ENCODE results near the gene MMP2.

The MMP2 gene

GRCh38 chr16:55478827-55479429, at the start of gene MMP2:
Gene MMP2 (plus strand): TSS chr16:55479198. CDS start chr16:55479480, 282 bp downstream.
- DNase-seq = peak; percentile 85

GRCh38 chr16:55433030-55433429, 46.0 kb upstream of the MMP2 start:
- no peak for DNase-seq

GRCh38 chr16:55433535-55433934, 45.5 kb upstream of the MMP2 start:
- no peak for DNase-seq

DNA sequence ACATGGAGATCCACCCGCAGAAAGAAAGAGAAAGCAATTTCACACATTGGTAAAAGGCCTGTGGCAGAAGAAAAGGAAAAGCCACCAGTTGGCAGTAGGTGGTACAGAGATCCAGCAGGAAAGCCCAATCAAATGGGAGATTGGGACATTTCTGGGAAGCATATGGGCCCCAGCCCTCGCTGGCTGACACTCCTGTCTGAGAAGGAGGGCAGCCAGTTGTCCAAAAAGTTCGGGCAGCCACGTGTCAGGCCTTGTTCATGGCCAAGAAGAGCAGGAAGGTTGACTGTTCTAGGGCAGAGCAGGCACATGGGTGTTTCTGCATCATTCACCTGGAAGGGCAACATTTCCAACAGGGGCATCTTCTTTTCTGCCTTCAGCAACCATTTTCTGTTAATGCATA, 45.0 kb upstream of the MMP2 start:
- no peak for DNase-seq

DNA sequence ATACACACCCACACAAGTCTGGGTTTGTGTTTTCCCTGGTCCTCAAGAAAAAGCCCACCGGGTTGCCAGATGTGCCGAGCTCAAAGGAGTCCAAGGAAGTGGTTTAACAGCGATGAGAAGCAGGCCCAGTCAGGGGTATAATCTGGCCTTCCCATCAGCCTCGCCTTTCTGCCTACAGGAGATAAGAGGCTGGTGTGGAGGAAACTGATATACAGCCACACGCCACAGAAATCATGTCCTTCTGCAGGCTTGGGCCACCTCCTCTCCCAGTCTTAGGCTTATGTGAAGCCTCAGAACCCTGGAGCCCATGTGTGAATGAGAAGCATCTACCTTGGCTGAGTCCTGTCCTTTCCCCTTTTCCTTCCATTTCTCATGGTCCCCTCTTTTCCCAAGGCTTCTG, 43.6 kb upstream of the MMP2 start:
- DNase-seq = no peak

- no peak for DNase-seq
Observed at GRCh38 chr16:55436587-55436986, 42.4 kb upstream of the MMP2 start.

- peak; percentile 49 for DNase-seq
Observed at GRCh38 chr16:55437625-55438024, 41.4 kb upstream of the MMP2 start.

- no peak for DNase-seq
Observed at GRCh38 chr16:55438281-55438680, 40.7 kb upstream of the MMP2 start.

DNA sequence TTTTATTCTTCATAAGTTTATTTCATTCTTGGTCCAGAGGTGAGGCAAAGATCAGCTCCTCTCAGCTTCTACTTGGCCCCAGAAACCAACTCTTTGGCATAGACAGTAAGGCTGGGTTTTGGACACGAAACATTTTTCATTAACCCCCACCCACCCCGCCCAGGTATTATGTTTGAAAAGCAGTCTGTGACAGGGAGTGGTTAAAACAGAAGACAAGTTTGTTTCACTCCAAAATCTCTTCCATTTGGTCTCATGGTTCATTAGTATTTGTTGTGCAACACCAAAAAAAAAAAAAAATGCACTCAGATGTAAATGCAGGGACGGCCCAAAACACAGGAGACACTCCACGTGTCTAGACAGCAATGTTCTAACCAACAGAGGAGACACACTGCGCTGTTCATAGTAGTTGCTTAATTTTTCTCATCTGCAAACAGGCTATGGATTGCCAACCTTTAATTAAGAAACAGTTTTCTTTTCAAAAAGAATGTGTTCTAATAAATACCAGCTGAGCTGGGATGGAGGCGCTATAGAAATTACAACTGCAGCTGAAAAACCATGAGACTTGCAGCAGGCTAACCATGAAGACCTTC, 39.8 kb upstream of the MMP2 start:
- peak; percentile 36 for DNase-seq

- DNase-seq = peak; percentile 23
Observed at GRCh38 chr16:55443434-55444346, 35.3 kb upstream of the MMP2 start.

DNA sequence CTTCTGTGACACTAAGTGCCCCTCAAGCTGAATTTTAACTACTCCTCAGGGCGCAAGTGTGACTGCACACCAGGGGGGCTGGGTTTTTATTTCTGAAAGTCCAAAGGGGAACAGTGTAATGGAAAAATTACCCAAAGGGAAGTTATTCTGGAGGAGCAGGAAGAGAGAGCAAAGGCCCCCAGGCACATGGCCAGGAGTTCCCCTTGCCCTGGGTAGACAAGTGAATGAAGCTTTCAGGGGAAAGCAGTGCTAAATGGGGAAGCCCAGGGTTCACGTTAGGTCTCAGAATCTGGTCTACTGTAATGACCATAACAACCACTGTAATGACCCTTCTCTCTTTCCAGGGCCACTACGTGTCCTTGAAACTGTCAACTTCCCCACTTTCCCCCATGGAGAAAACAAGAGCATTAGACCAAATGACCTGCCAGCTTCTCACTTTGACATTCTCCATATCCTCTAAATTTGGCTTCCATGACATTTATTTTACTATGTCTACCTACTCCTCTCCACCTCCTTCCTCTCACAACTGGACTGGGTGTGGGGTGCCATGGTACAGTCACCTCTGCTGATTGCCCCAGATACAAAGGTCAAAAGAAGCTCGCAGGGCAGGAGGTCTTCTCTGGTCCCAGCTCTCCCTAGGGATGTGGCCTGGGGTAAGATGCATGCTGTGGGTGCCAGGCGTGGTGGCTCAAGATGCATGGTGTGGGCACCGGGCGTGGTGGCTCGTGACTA, 34.1 kb upstream of the MMP2 start:
- DNase-seq = no peak

- DNase-seq = no peak
Observed at GRCh38 chr16:55447231-55447630, 31.8 kb upstream of the MMP2 start.

GRCh38 chr16:55452996-55453395, 26.0 kb upstream of the MMP2 start:
- DNase-seq = no peak

- DNase-seq = no peak
Observed at GRCh38 chr16:55453909-55454308, 25.1 kb upstream of the MMP2 start.

- no peak for DNase-seq
Observed at GRCh38 chr16:55454861-55455260, 24.1 kb upstream of the MMP2 start.

GRCh38 chr16:55462241-55462640, 16.8 kb upstream of the MMP2 start:
- no peak for DNase-seq

- DNase-seq = no peak
Observed at GRCh38 chr16:55464375-55464774, 14.6 kb upstream of the MMP2 start.

DNA sequence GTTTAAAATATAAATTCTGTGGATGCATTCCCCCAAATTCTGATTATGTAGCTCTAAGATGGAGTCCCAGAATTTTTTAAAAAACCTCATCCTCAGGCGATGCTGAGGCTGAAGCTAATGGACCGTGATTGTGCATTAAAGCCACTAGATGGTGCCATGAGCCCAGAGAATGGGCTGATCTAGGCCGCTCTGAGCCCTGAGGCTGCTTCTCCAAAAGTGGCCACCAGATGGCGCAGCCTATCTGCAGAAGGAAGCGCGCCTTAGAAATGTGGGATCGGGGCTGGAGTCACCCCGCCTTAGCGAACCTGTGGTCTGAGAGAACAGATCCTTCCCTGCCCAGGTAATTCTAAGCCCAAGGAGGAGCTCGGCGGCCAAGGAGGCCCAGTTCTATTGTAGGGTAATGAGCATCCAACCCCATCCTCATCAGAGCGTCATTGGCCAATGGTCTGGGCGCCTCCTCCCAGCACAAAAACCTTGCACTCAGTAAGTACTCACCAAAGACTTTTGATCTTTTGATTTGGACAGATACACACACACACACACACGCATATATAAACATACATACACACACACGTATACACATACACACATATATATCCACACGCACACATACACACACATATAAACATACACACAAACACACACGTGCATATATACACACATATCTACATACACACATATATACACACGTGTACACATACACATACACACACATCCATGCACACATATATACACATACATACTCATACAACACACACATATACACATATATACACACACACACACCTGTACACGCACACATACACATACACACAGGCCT, 13.7 kb upstream of the MMP2 start:
- DNase-seq = peak; percentile 75

GRCh38 chr16:55466209-55466608, 12.8 kb upstream of the MMP2 start:
- DNase-seq = no peak

DNA sequence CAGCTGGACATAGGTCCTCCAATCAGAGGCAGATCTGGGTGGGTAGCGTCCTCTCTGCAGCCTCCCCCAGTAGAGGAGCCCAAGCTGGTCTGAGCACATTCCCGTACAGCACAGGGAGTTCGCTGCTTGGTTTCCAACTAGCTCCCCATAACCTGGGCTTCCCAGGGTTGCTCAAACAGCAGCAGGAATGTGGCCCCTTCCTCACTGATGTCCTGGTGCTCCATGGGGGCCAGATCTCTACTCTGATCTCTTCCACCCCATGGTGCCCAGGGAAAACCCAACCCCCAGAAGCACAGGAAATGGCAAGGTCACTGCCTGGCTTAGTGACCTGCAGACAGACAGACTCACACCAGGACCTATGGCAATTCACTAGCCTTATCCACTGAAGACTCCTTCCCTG, 11.1 kb upstream of the MMP2 start:
- no peak for DNase-seq

DNA sequence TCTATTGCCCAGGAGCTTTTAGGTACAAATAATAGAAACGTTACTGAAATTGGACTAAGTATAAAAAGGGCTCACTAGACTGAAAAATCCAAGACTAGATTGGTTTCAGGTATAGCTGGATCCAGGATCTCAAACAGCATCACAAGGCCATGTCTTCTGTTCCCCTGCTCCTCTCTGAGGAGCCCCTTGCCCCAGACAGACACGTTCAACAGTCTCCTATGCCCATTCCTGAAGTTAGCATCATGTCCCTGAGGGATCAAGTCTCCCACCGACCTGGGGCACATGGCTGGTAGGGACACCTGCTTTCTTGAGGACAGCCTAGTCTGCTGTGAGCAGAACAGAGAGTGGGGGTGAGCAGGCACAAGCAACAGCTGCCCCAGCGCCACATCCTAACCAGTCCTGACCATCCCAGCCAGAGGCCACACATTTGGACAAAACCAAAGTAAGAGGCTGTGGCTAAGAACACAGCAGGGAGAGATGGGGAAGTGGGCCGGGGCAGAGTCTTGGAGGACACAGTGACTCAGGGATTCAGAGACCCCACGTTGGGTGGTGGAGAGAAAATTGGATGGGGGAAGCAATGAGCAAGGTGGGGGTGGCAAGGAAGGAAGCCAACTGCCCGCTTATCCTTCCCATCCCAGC, 10.5 kb upstream of the MMP2 start:
- no peak for DNase-seq
